Fibroblast of mammary gland (primary cell): Measurements from ENCODE around the gene SLC16A11.
A peak's percentile ranks its signal among the peaks of the same experiment; 100 is the strongest.

ENCODE experiments used
- DNase-seq: peaks from one replicate; pipeline ENCODE4 v3.0.0-alpha.2; 2010; ENCODE audit warnings: low read depth
- H3K4me3 ChIP-seq: 2 replicates; pipeline ENCODE4 v1.5.1; 2011; ENCODE audit warnings: low read depth, mild to moderate bottlenecking, low read length, moderate library complexity; ENCODE audit not compliant: control insufficient read depth
- TF ChIP-seq, protein P1 (sequence below): conservative IDR thresholded peaks from 2 replicates; pipeline ENCODE4 v1.5.1; 2011; ENCODE audit warnings: low read depth, low read length, inconsistent platforms; ENCODE audit not compliant: control insufficient read depth, insufficient read depth

SLC16A11 gene

DNA sequence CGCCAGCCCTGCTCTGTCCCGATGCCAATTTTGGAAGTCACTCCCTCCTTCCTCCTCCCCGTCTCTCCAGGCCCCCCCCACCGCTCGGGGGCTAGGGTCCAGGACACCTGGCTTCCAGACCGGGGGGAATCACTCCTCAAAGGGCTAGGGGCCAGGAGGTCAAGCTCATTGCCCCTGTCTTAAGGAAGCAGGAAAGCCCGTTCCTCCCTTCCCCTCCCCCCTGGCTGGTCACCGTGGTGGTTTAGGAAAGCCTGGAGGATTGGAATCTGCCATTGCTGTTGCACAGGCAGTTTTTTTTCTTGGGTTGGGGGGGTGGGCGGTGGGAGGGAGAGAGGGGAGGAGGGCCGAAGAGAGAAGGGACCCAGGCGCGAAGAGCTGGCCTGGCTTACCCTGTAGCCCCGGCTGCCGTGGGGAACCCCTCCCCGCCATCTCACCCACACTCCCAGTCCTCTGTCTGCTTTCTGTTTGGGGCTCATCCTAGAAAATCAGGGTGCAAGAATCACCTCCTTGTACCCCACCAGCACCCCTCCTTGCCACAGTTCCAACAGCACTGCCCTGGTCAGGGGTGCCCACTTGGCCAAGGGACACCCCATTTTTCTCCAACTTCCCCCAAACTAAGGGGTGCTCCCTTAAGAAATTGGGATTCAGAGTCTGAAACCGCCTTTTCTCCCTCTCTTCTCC is 23.9 kb downstream of the SLC16A11 start:
- peak overlapping the region; percentile 46 for H3K4me3 ChIP-seq
- DNase-seq = peak; percentile 48
- TF ChIP-seq, protein P1, sequence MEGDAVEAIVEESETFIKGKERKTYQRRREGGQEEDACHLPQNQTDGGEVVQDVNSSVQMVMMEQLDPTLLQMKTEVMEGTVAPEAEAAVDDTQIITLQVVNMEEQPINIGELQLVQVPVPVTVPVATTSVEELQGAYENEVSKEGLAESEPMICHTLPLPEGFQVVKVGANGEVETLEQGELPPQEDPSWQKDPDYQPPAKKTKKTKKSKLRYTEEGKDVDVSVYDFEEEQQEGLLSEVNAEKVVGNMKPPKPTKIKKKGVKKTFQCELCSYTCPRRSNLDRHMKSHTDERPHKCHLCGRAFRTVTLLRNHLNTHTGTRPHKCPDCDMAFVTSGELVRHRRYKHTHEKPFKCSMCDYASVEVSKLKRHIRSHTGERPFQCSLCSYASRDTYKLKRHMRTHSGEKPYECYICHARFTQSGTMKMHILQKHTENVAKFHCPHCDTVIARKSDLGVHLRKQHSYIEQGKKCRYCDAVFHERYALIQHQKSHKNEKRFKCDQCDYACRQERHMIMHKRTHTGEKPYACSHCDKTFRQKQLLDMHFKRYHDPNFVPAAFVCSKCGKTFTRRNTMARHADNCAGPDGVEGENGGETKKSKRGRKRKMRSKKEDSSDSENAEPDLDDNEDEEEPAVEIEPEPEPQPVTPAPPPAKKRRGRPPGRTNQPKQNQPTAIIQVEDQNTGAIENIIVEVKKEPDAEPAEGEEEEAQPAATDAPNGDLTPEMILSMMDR = no peak

DNA sequence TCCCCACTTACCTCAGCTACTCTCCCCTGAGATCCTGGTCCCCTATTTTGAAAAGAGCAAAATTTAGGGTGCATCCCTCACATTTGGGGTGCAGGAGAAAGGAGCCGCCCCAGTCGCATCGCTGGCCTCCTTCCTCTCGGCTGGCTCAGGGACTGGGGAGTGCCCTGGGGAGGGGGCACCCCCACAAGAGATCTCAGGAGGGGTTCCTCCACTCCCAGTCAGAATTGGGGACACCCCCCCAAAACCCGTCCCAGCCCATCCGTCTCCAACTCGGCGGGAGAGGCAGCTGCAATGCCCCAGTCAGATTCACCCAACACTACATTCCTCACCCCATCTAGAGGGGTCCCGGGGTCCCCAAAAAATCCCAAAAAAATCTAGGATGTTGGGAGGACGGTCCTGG is 24.5 kb downstream of the SLC16A11 start:
- DNase-seq = no peak
- peak overlapping the region; percentile 46 for H3K4me3 ChIP-seq
- TF ChIP-seq, protein P1 = no peak

DNA sequence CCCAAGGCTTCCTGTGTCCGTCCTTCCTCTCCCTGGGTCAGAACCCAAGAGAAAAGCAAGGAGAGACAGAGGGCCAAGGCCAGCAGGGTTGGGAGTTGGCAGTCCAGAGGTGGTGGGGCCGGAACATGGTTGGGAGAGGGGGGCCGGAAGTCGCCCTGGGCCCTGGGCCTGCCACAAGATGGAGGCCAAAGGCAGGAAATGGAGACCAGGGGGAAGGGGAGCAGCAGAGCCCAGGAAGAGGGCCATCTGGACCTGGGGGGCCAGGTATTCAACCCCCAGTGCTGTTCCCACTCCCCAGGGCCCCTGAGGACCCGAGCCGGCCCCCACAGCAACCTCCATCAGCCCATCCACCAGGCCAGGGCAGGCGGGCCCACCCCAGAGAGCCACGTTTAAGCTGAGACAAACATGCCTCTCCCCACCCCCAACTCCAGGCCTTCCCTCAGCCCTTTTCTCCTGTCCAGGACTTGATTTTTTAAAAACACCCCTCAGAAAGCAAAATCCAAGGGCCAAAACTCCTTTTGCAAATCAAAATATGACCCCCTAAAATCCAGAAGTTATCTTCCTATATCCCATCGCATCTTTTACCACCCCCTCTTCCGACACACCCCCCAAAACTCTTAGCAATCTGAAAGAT is 25.4 kb downstream of the SLC16A11 start:
- TF ChIP-seq, protein P1 = no peak
- peak; percentile 27 for DNase-seq
- H3K4me3 ChIP-seq = peak overlapping the region; percentile 46

DNA sequence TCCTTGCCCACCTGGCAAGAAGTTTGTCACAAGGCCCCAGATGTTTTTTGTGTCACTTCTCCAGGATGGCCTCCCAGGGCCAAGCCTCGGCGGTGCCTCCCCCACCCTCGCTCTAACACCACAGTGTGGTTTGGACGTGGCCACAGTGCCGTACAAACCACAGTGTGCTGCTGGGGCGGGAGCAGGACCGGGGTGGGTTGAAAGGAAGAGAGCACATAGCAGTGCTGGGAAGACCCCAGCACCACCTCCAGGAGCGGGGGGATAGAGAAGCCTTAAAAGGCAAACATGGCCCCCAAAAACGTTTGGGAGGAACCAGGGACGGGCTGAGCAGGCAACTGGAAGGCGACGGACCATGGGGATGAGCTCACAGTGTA is 26.1 kb downstream of the SLC16A11 start:
- H3K4me3 ChIP-seq = no peak overlapping the region
- no peak for DNase-seq
- TF ChIP-seq, protein P1 = no peak

DNA sequence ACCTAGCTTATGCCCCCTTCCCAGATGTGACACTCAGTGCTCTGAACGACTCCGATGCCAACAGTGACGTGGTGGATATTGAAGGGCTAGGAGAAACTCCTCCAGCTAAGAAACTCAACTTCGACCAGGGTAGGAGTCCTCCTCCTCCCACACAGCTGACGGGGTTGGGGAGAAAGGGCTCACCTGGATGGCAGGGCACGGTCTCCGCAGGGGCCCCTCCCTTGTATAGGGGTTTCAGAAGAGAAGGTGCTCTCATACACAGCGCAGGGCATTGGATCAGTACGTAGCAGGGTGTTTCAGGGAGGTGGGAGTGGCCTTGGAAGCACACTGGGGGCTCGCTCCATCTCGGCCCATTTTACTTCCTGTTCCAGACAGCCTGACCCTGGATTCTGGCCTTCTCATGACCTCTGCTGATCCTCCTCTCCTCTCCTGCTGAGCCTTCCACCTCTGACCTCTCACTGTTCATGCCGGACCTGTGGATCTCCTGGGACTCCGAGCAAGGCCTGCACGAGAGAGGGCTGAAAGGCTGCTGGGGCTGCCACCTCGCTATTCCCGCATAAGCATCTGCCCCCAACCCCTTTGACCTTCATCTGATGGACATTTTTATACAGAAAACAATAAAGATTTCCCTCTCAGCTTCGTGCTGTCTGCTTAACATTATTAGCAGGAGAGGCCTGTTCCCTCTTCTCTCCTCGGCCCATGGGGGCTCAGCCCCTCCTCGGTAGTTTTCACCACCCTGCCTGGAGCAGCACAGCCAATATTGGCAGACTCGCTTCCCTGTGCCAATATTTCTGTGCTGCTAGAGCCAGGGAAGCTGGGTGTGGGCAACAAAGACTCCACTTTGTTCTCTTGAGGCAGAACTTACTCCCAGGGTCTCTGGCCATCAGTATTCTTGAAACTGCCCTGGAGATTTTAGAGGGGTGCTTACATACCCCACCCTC is 26.7 kb downstream of the SLC16A11 start:
- TF ChIP-seq, protein P1 = no peak
- no peak for DNase-seq
- no peak overlapping the region for H3K4me3 ChIP-seq

DNA sequence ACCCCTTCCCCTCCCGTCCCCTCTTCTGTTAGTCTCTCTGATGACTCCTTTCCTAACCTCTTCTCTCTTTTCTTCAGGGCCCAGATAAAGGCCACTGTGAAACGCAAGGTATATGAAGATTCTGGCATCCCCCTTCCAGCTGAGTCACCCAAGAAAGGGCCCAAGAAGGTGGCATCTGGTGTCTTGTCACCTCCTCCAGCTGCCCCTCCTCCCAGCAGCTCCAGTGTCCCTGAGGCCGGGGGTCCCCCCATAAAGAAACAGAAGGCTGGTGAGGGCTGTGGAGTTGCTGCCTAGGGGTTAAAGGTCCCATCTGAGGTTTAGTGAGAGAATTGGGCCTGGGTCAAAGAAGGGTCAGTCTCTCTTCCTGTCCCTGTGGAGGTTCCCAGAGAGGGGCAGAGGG is 27.5 kb downstream of the SLC16A11 start:
- no peak overlapping the region for H3K4me3 ChIP-seq
- TF ChIP-seq, protein P1 = no peak
- DNase-seq = no peak
